ENCODE data around the gene TP53I11. TPM values are rescaled to one million over a fixed set of nuclear protein-coding genes. Genes with fewer than 3 reads are reported as not detected.

The TP53I11 gene
- total RNA-seq, 1 experiment from 2014 or later, result 17.7 TPM

- H3K9me3 Mint-ChIP-seq (ENCODE audit: unreplicated experiment), result no peaks in the 10 kb centered on the region
- H3K27ac Mint-ChIP-seq (ENCODE audit: low read depth, unreplicated experiment), result no peak overlapping the region
- ChIA-PET CTCF (interaction anchor here (1.3 to 2.5 kb wide), 2 partner anchors 16 to 185 kb away, joined by 3 to 7 read pairs; no protein-coding TSS in a partner anchor), POLR2A (no interaction called here)
- H3K27me3 Mint-ChIP-seq (ENCODE audit: insufficient read depth, unreplicated experiment), result peaks cover 46% of the 10 kb centered on the region
- no TSS peak for BruUV-seq (replicated peaks)
- no peak for DNase-seq (ENCODE audit: unreplicated experiment)
- no peaks in the 10 kb centered on the region for H3K36me3 Mint-ChIP-seq (ENCODE audit: insufficient read depth, unreplicated experiment)
- intact Hi-C loops (cut with micrococcal nuclease), result no loop called here
- H3K4me3 Mint-ChIP-seq (ENCODE audit: unreplicated experiment), result no peak overlapping the region
- H3K4me1 Mint-ChIP-seq (ENCODE audit: insufficient read depth, unreplicated experiment), result no peaks in the 10 kb centered on the region
- no peak for TF ChIP-seq CTCF (IDR thresholded peaks at IDR 0.05; ENCODE audit: unreplicated experiment)
Observed at GRCh38 chr11:44920451-44920850, 30.2 kb downstream of the TP53I11 start.

GRCh38 chr11:44917741-44918140 is 32.9 kb downstream of the TP53I11 start:
- ChIA-PET POLR2A (no interaction called here), CTCF (no interaction called here)
- no peak for TF ChIP-seq CTCF (IDR thresholded peaks at IDR 0.05; ENCODE audit: unreplicated experiment)
- Mint-ChIP-seq H3K27me3 (ENCODE audit: insufficient read depth, unreplicated experiment) (peaks cover 38% of the 10 kb centered on the region), H3K9me3 (ENCODE audit: unreplicated experiment) (no peaks in the 10 kb centered on the region), H3K4me1 (ENCODE audit: insufficient read depth, unreplicated experiment) (no peaks in the 10 kb centered on the region), H3K27ac (ENCODE audit: low read depth, unreplicated experiment) (no peak overlapping the region), H3K4me3 (ENCODE audit: unreplicated experiment) (no peak overlapping the region), H3K36me3 (ENCODE audit: insufficient read depth, unreplicated experiment) (no peaks in the 10 kb centered on the region)
- BruUV-seq (replicated peaks), result no TSS peak
- intact Hi-C loops (cut with micrococcal nuclease), result no loop called here
- no peak for DNase-seq (ENCODE audit: unreplicated experiment)

- Mint-ChIP-seq H3K9me3 (ENCODE audit: unreplicated experiment) (no peaks in the 10 kb centered on the region), H3K4me1 (ENCODE audit: insufficient read depth, unreplicated experiment) (no peaks in the 10 kb centered on the region), H3K27me3 (ENCODE audit: insufficient read depth, unreplicated experiment) (peaks cover 30% of the 10 kb centered on the region), H3K27ac (ENCODE audit: low read depth, unreplicated experiment) (no peak overlapping the region), H3K4me3 (ENCODE audit: unreplicated experiment) (no peak overlapping the region), H3K36me3 (ENCODE audit: insufficient read depth, unreplicated experiment) (no peaks in the 10 kb centered on the region)
- intact Hi-C loops (cut with micrococcal nuclease), result no loop called here
- no TSS peak for BruUV-seq (replicated peaks)
- DNase-seq (ENCODE audit: unreplicated experiment), result no peak
- ChIA-PET CTCF (interaction anchor here (2.4 kb wide), 1 partner anchor 9 kb away, joined by 12 read pairs; no protein-coding TSS in a partner anchor), POLR2A (no interaction called here)
- TF ChIP-seq CTCF (IDR thresholded peaks at IDR 0.05; ENCODE audit: unreplicated experiment), result no peak
Observed at GRCh38 chr11:44916801-44917385, 33.8 kb downstream of the TP53I11 start.

- Mint-ChIP-seq H3K4me1 (ENCODE audit: insufficient read depth, unreplicated experiment) (no peaks in the 10 kb centered on the region), H3K27ac (ENCODE audit: low read depth, unreplicated experiment) (no peak overlapping the region), H3K27me3 (ENCODE audit: insufficient read depth, unreplicated experiment) (peaks cover 29% of the 10 kb centered on the region), H3K36me3 (ENCODE audit: insufficient read depth, unreplicated experiment) (no peaks in the 10 kb centered on the region), H3K9me3 (ENCODE audit: unreplicated experiment) (no peaks in the 10 kb centered on the region), H3K4me3 (ENCODE audit: unreplicated experiment) (no peak overlapping the region)
- no TSS peak for BruUV-seq (replicated peaks)
- CTCF ChIA-PET, result interaction anchor here (2.4 kb wide), 1 partner anchor 10 kb away, joined by 12 read pairs; no protein-coding TSS in a partner anchor
- TF ChIP-seq CTCF (IDR thresholded peaks at IDR 0.05; ENCODE audit: unreplicated experiment), result no peak
- DNase-seq (ENCODE audit: unreplicated experiment), result no peak
- POLR2A ChIA-PET, result no interaction called here
- intact Hi-C loops (cut with micrococcal nuclease), result no loop called here
Observed at GRCh38 chr11:44916331-44916730, 34.4 kb downstream of the TP53I11 start.

Measured in MCF 10A (cell line).